Esophagus muscularis mucosa (tissue), 4 donors: ENCODE measurements around the gene C9orf72. TPM values are rescaled to one million over a fixed set of nuclear protein-coding genes. Genes with fewer than 3 reads are reported as not detected.

Experiments used
- DNase-seq: peaks from one replicate; pipeline ENCODE4 v3.0.0-alpha.2; 2017; ENCODE audit errors: extremely low spot score
- H3K27ac ChIP-seq, 4 donors: fragments of 200-600 bp; sonication (generic); replicated peaks in 1 of 4; 1 replicate in 3 of 4; 2 replicates in 1 of 4; pipeline ENCODE4 v1.5.1; 2016 to 2019; ENCODE audit warnings: mild to moderate bottlenecking in 1 of 4
- H3K27me3 ChIP-seq, 4 donors: fragments of 200-600 bp; sonication (generic); one replicate each; pipeline versions ENCODE4 v1.5.1 to v1.6.0; 2016 to 2019
- H3K36me3 ChIP-seq, 4 donors: fragments of 200-600 bp; sonication (generic); one replicate each; pipeline ENCODE4 v1.5.1; 2016 to 2019
- H3K4me1 ChIP-seq, 4 donors: fragments of 200-600 bp; sonication (generic); one replicate each; pipeline ENCODE4 v1.5.1; 2016 to 2019
- H3K4me3 ChIP-seq, 4 donors: fragments of 200-600 bp; sonication (generic); 1 replicate in 2 of 4; 2 replicates in 2 of 4; pipeline ENCODE4 v1.5.1; 2016 to 2019; ENCODE audit warnings: mild to moderate bottlenecking in 4 of 4, moderate library complexity in 1 of 4
- H3K9me3 ChIP-seq, 4 donors: fragments of 200-600 bp; sonication (generic); 1 replicate in 3 of 4; 2 replicates in 1 of 4; pipeline ENCODE4 v1.5.1; 2016 to 2019
- EP300 ChIP-seq: sonication (generic); formaldehyde crosslinking; IDR thresholded peaks from one replicate; pipeline ENCODE4 v1.6.1; 2017; ENCODE audit warnings: antibody characterized with exemption
- POLR2A ChIP-seq: fragments of 450-650 bp; IDR thresholded peaks from one replicate; pipeline ENCODE4 v1.6.1; 2017; ENCODE audit warnings: antibody characterized with exemption, moderate library complexity, mild to moderate bottlenecking, low read depth
- POLR2AphosphoS5 ChIP-seq, 2 donors: sonication (generic); formaldehyde crosslinking; IDR thresholded peaks; one replicate each; pipeline ENCODE4 v1.6.1; 2017; ENCODE audit warnings: antibody characterized with exemption in 2 of 2
- WGBS: methylation state at CpG from one replicate; pipeline ENCODE4 v1.1.5; 2018; 5-methylcytosine and 5-hydroxymethylcytosine counted together
- intact Hi-C: fragments of 100-400 bp; cut with DNase I; formaldehyde crosslinking; loops from one replicate; pipeline ENCODE4 v1.15.1; 2023
- total RNA-seq, 4 donors: library from RNA; depleted of rRNA; stranded (reverse); fragments of >200 nt; gene quantifications; one replicate each; pipeline versions ENCODE4 v1.1.0 to v1.2.1, GENCODE V29; 2016
- TF ChIP-seq, protein P1 (sequence below), 3 experiments: fragments of 200-600 bp in 2 of 3; fragments of 450-650 bp in 1 of 3; sonication (generic) in 2 of 3; IDR thresholded peaks; one replicate each; pipeline ENCODE4 v1.5.1; 2017 to 2019; ENCODE audit warnings: antibody characterized with exemption in 3 of 3, mild to moderate bottlenecking in 2 of 3, moderate library complexity in 1 of 3

C9orf72 gene
- total RNA-seq, 4 donors from 2014 or later: 11.5 to 20.5 (median 14.6) TPM

DNA sequence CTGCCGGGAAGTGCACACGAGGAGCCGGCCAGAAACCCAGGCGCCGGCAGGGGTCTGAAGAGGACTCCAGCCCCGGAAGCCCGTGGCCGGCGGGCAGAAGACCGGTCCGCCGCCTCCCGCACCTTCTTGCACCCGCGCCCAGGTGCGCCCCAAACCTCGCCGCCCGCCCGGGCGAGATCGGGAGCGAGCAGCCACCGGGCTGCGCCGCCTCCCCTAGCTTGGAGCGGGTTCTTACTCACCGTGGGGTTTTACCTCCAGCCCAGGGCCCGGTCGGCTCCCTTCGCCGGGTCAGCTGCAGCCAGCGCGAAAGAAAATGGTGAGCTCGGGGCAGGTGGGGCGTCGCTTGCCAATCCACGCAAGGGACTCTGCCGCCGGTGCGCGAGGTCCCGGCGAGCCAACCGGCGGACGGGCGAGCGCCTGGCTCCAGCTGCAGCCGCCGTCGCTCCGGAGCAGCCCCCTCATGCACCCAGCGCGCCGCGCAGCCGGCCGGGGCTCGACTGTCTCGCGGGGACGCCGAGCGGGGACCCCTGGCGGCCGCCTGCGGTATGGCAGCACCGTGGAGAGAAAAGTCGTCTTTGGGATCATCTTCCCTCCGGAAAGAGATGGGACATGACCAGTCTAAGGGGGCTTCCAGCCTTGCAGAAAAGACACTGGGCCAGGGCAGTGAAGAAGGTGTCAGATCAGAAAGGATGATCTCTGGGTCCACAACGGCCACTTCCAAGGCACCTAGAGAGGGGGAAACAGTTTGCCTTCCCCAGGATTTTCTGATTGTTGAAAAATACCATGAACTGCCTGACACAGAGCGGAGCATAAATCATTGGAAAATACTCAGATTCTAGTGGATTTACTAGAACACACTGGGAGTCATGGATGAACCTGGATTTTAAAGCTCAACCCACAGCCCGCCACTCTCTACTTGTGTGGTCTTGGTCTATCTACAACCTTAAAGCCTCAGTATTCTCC is 43.7 kb downstream of the C9orf72 start, which contains the start of gene MOB3B:
Gene MOB3B (minus strand): TSS at position 499 of the 963 bp plus-strand sequence. CDS start 74,264 bp downstream, outside the sequence.
- TF ChIP-seq, protein P1, sequence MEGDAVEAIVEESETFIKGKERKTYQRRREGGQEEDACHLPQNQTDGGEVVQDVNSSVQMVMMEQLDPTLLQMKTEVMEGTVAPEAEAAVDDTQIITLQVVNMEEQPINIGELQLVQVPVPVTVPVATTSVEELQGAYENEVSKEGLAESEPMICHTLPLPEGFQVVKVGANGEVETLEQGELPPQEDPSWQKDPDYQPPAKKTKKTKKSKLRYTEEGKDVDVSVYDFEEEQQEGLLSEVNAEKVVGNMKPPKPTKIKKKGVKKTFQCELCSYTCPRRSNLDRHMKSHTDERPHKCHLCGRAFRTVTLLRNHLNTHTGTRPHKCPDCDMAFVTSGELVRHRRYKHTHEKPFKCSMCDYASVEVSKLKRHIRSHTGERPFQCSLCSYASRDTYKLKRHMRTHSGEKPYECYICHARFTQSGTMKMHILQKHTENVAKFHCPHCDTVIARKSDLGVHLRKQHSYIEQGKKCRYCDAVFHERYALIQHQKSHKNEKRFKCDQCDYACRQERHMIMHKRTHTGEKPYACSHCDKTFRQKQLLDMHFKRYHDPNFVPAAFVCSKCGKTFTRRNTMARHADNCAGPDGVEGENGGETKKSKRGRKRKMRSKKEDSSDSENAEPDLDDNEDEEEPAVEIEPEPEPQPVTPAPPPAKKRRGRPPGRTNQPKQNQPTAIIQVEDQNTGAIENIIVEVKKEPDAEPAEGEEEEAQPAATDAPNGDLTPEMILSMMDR (IDR thresholded peaks at IDR 0.05): peak in 2 of 3 experiments; percentile 94 to 97
- peak; percentile 72 to 74 for TF ChIP-seq POLR2AphosphoS5 (IDR thresholded peaks at IDR 0.05)
- no peak for TF ChIP-seq POLR2A
- peak; percentile 94 for DNase-seq
- Histone ChIP-seq H3K36me3 (no peaks in the 10 kb centered on the region), H3K9me3 (no peaks in the 10 kb centered on the region), H3K27ac (peak within 1 kb of the TSS; percentile 92 to 96 (median 95)), H3K27me3 (no peaks in the 10 kb centered on the region), H3K4me3 (peak within 1 kb of the TSS; percentile 73 to 87 (median 84)), H3K4me1 (peaks cover 7 to 38% (median 31%) of the 10 kb centered on the region in 4 donors)
- WGBS: 67% methylated on average over 3 of the region's 74 CpGs
- intact Hi-C loops: loop anchor here (5.0 to 10.0 kb wide), 2 partner anchors 55 to 197 kb away; no protein-coding TSS in a partner anchor

DNA sequence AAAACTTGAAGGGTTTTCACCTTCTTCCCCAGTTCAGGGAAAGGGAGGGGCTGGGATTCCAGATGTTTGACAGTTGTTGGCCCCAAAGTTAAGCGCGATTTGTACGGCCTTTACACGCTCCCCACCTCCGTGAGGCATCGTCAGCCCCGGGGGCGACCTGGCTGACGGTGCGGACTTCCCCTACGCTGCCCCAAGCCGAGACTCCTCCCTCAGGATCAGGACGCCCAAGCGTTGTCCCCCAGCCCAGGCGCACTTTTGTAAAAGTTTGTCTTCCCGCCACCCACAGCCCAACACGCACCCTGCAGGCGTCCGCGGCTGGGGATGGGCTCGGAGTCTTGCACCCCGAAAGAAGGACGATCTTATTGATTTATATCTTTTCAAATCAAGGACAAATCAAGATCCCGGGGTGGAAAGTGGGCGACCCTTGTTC is 44.4 kb downstream of the C9orf72 start:
- peak overlapping the region; percentile 73 to 87 (median 84) for H3K4me3 ChIP-seq
- intact Hi-C loops: loop anchor here (5.0 to 10.0 kb wide), 2 partner anchors 54 to 197 kb away; no protein-coding TSS in a partner anchor
- peak in 1 of 2 donors; percentile 47 for TF ChIP-seq POLR2AphosphoS5 (IDR thresholded peaks at IDR 0.05)
- TF ChIP-seq, protein P1 (IDR thresholded peaks at IDR 0.05): no peak
- TF ChIP-seq EP300: no peak
- TF ChIP-seq POLR2A: no peak
- H3K36me3 ChIP-seq: no peaks in the 10 kb centered on the region
- H3K9me3 ChIP-seq: no peaks in the 10 kb centered on the region
- 16% methylated on average over 12 of the region's 25 CpGs for WGBS
- H3K27ac ChIP-seq: peak overlapping the region; percentile 92 to 96 (median 95)
- H3K27me3 ChIP-seq: no peaks in the 10 kb centered on the region
- peak; percentile 93 for DNase-seq
- peaks cover 7 to 31% (median 24%) of the 10 kb centered on the region in 4 donors for H3K4me1 ChIP-seq

DNA sequence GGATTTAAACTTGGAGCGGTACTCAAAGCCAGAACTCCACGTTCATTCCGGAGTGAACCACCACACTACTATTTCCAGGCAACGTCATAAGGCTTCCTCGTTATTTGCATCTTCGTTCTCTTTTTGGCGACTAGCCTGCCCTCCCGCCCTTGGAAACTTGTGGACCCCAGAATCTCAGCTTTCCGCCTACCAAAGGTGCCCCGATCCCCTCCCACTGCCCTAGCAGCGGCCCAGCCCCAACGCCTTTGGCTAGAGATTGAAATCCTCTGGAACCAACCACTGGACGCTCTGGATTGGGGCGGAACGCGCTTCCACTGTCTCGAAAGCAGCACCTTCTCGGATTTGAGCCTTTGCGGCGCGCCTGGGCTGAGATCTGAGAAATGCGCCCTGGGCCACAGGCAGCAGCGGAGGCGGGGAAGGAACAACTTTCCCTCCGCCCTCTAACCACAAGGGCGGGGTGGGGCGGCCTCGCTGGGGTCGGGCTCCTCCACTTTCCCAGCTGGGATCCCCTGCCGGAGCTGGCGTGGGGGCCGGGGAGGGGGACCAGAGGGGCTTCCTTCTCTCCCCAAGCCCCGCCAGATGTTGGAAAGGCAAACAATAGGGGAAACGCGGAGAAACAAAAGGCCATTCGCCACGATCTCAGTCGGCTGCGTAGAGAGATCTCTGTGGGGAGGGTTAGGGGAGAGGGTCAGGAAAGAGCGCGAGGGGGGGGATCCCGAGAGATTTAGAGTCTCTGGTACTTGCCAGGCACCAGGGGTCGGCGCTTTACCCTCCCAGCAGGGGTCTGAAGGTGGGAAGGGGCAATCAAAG is 45.0 kb downstream of the C9orf72 start:
- TF ChIP-seq, protein P1 (IDR thresholded peaks at IDR 0.05): peak in 1 of 3 experiments; percentile 13
- peak; percentile 92 to 93 for TF ChIP-seq POLR2AphosphoS5 (IDR thresholded peaks at IDR 0.05)
- TF ChIP-seq POLR2A: peak; percentile 51
- TF ChIP-seq EP300: no peak
- peak; percentile 96 for DNase-seq
- Histone ChIP-seq H3K4me1 (peaks cover 4 to 26% (median 19%) of the 10 kb centered on the region in 4 donors), H3K27me3 (no peaks in the 10 kb centered on the region), H3K36me3 (no peaks in the 10 kb centered on the region), H3K4me3 (peak overlapping the region; percentile 73 to 87 (median 84)), H3K9me3 (no peaks in the 10 kb centered on the region), H3K27ac (peak overlapping the region; percentile 92 to 96 (median 95))
- intact Hi-C loops: loop anchor here (5.0 to 10.0 kb wide), 2 partner anchors 53 to 196 kb away; no protein-coding TSS in a partner anchor
- 8% methylated on average over 25 of the region's 44 CpGs for WGBS

DNA sequence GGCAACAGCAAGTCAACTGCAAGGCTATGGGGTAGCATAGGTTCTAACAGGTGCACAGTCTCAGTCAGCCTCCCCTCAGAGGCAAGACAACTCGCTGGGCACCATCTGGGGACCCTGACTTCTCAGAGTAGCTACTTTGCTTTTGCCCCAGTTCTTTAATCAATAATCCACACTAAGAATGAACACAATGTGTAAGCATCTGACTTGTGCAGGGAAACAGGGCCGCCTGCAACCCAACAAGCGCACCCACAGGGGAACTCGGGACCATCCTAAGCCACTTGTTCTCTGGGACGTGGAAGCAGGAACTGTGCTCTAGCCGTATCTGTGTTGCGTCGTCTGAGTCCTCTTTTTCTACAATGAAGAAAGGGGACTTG is 45.6 kb downstream of the C9orf72 start:
- no peaks in the 10 kb centered on the region for H3K27me3 ChIP-seq
- TF ChIP-seq, protein P1 (IDR thresholded peaks at IDR 0.05): no peak
- no peaks in the 10 kb centered on the region for H3K36me3 ChIP-seq
- no peaks in the 10 kb centered on the region for H3K9me3 ChIP-seq
- 43% methylated on average over 8 of the region's 8 CpGs for WGBS
- intact Hi-C loops: loop anchor here (5.0 to 10.0 kb wide), 2 partner anchors 53 to 195 kb away; no protein-coding TSS in a partner anchor
- H3K4me3 ChIP-seq: peak overlapping the region; percentile 73 to 87 (median 84)
- peak overlapping the region; percentile 92 to 96 (median 95) for H3K27ac ChIP-seq
- H3K4me1 ChIP-seq: peaks cover 4 to 20% (median 18%) of the 10 kb centered on the region in 4 donors
- DNase-seq: no peak
